Activated naive CD4-positive, alpha-beta T cell treated with Interleukin-2 at 50 U/mL for 16 hours (primary cell): Measurements from ENCODE around the gene LRRC8E.
"Not testable (repeated sequence)": the region's sequence is repeated elsewhere in the genome, so short reads cannot be mapped to it uniquely, and the experiment has no call there.

Experiments
- DNase-seq: peaks from one replicate; pipeline ENCODE4 v3.0.0-alpha.2; 2020

Gene LRRC8E

DNA sequence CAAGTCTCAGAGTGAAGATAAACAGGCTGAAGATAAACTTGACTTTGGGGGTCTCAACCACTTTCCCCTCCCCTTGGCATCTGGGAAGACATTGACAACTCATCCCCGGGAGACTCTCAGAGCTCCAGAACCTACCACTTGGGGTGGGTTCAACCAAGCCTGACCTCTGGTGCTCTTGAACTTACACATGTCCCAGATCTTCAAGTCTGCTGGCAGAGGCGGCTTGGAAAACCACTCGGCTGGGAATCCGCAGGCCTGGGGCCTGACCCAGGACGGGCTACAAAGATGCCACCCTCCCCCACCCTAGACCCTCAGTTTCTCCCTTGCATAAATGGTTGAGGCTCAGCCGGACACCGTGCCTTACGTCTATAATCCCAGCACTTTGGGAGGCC, 512 bp downstream of the LRRC8E start:
- DNase-seq: no peak

DNA sequence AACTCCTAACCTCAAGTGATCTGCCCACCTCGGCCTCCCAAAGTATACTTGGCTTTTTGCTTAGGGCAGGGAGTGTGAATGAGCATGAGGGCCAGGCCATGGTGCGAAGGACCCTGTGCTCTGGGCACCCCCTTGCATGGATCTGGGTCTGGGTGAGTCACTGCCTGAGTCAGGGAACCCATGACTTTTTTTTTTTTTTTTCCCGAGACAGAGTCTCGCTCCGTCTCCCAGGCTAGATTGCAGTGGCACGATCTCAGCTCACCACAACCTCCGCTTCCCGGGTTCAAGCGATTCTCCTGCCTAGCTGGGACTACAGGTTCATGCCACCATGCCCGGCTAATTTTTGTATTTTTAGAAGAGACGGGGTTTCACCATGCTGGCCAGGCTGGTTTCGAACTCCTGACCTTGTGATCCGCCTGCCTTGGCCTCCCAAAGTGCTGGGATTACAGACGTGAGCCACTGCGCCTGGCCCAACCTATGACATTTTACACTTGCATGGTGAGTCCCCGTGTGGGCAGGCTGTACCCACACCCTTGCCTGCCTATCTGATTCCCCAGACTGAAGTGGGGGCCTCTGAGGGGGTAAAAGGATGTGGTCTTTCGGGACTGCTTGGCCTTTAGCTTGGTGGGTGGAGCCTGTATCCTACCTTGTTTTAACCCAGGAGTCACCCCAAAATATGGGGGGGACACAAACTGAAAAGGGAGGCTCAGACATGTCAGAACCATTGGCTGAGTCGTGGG, 5.2 kb downstream of the LRRC8E start:
- not testable (repeated sequence) for DNase-seq

DNA sequence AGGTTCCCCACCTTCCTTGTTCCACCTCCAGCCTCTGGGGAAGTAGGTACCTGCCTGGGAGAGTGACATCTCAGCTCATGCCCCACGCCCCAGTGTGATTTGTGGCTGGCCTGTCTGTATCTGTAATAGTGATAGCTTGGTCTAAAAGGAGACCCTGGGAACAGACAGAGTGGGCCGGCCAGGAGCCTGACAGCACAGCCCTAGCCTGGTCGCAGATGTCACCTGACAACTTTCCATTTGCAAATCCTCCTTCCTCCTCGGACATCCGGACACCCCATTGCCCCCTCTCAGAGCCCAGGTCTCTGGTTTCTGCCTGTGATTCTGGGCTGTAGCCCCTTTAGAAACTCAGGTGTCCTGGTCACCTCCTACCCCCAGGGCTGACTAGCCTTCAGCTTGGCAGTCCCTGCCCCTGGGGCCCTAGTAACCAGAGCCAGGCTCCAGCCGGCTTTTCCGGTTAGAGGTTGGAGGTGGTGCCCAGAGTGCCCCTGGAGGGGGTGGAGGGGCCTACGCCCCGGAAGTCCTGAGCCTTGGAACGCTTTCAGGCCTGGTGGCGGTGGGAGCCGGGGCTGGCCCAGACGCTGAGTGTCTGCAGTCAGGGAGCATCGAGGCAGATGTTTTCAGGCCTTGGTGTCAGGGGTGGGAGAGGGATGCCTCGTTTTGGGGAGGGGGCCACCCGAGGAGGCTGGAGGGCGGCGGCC, 6.5 kb downstream of the LRRC8E start:
- DNase-seq: no peak

DNA sequence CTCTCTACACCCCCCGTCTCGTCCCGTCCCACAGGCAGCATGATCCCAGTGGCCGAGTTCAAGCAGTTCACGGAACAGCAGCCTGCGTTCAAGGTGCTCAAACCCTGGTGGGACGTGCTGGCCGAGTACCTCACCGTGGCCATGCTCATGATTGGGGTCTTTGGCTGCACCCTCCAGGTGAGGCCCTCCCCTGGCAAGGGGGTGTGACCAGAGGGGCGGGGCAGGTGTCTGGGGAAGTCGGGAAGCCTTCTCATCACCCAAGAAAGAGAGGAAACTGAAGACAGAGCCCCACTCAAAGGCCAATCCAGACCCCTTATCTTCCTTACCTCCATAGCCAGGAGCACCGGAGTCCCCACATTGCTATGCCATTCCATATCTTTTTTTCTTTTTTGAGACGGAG, 7.3 kb downstream of the LRRC8E start:
- no peak for DNase-seq

- DNase-seq: no peak
These were observed 9.0 kb downstream of the LRRC8E start for GRCh38 chr19:7897292-7897691.

GRCh38 chr19:7898967-7899366, 10.7 kb downstream of the LRRC8E start:
- DNase-seq: no peak

DNA sequence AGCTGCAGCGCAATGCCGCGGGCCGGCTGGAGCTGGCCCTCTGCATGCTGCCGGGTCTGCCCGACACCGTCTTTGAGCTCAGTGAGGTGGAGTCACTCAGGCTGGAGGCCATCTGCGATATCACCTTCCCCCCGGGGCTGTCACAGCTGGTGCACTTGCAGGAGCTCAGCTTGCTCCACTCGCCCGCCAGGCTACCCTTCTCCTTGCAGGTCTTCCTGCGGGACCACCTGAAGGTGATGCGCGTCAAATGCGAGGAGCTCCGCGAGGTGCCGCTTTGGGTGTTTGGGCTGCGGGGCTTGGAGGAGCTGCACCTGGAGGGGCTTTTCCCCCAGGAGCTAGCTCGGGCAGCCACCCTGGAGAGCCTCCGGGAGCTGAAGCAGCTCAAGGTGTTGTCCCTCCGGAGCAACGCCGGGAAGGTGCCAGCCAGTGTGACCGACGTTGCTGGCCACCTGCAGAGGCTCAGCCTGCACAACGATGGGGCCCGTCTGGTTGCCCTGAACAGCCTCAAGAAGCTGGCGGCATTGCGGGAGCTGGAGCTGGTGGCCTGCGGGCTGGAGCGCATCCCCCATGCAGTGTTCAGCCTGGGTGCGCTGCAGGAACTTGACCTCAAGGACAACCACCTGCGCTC, 11.6 kb downstream of the LRRC8E start:
- DNase-seq: no peak

DNA sequence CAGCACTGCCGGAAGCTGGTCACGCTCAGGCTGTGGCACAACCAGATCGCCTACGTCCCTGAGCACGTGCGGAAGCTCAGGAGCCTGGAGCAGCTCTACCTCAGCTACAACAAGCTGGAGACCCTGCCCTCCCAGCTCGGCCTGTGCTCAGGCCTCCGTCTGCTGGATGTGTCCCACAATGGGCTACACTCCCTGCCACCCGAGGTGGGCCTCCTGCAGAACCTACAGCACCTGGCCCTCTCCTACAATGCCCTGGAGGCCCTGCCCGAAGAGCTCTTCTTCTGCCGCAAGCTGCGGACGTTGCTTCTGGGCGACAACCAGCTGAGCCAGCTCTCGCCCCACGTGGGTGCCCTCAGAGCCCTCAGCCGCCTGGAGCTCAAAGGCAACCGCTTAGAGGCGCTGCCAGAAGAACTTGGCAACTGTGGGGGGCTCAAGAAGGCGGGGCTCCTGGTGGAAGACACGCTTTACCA, 12.1 kb downstream of the LRRC8E start:
- no peak for DNase-seq

DNA sequence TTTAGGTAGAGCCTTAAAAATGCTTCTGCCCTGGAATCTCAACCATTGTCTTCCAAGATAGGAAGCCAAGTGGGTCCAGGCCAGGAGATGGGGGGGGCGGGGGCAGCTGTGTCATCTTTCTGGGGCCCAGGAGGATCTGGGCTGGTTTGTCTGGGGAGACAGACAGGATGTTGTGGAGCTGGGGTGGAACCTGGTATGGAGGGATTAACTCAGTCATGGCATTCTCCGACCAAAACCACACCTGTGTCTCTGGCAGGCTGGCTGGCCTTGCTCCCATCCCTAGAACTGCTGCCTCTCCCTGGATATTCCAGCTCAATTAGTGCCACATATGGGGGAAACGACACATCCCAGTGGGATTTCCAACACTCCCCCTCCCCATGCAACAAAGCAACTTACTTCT, 12.6 kb downstream of the LRRC8E start:
- DNase-seq: no peak

- DNase-seq: no peak
These were observed 13.0 kb downstream of the LRRC8E start for GRCh38 chr19:7901337-7901736.

- no peak for DNase-seq
These were observed 14.5 kb downstream of the LRRC8E start for GRCh38 chr19:7902796-7903243.

GRCh38 chr19:7903244-7904073, 15.1 kb downstream of the LRRC8E start, which contains the start of gene MAP2K7:
Gene MAP2K7 (plus strand): TSS chr19:7903877. CDS start chr19:7903945, 68 bp downstream.
- peak; percentile 100 for DNase-seq

DNA sequence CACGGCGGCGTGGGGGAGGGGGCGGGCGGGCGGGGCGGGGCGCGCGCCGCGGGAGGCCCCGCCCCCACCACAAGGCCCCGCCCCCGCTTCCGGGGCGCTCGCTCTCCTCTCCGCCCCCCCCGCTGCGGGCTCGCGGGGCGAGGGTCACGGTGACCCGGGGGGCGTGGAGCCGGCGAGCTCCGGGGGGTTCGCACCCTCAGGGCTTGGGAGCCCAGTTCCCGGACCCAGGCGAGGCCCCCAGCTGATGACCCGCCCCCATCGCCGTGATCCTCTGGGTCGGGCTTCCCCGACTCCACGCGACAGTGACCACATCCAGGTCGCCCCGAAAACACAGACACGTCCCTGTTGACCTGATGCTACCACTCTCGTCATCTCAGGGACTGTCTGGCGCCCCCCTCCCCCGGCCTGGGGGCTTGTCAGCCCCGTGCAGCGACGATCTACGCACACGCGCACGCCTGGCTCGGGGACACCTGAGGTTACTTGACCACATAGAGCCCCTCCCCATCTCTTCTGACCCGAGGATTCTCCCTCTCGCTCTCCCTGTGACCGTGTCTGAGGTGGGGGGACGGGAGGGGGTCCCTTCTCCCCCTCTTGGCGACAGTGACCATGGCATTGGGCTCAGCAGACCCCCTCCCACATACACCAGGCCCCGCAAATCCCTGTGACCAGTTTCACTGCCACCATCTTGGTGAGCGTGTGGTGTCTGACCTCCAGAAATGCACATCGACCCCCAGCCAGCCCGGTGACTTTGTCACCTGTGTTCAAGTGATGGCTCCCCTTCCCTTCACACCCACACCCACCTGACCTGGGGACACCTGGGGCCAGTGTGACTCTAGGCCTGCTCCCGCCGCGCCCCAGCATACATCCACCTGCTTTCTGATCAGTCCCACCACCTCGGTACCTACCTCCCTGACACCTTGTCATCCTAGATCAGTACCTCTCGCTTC, 16.0 kb downstream of the LRRC8E start:
- DNase-seq: peak; percentile 64

DNA sequence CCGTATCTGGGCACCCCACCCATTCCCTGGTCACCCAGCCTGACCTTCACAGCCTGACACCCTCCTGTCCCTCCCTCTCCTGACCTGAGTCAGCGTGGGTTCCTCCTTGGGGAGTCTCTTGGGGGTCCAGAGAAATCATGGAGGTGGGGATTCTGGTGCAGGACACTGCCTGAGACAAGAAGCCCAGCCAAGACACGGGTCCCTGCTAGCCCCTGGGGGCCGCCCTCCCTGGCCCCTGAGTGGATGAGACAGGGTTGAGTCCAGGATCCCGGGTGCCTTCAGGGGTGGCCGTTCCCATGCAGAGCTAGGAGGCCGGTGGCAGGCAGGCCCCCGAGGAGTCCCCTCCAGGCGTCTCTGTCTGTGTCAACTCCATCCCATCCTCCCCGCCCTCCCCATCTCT, 17.0 kb downstream of the LRRC8E start:
- DNase-seq: no peak

DNA sequence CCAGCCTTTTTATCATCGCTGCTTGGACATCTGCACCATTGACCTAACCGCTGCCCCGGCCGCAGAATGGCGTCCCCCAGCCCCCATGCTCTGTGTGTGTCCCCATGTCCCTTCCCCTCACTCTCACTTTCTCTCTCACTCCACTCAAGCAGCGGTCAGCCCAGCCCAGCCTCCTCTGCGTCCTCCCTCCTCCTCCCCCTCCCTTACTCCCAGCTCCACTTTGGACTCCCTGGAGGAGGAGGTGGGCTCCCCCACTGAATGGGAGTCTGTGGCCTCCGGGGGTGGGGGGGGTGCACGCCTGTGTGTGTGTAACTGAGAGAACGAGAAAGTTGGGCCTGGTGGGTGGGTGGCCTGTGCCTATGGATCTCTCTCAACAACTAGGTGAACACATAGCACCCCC, 17.5 kb downstream of the LRRC8E start:
- DNase-seq: no peak

GRCh38 chr19:7907122-7907521, 18.8 kb downstream of the LRRC8E start:
- no peak for DNase-seq

DNA sequence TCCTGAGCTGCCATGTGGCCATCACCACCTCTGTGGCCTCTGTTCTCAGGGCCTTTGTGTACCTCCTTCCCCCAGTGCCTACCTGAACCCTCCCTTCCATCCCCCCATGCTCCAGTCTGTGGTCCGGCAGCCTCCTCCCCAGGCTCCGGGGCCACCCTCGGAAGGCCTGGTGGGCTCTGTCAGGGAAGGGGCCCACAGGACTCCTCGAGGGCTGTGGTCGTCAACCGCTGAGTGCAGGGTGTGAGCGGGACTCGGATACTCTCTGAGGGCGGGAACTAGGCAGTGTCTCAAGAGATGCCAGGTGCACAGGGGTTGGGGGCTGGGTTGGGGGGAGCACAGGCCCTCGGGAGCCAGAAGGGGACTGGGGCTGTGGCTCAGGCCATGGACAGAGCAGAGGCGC, 19.2 kb downstream of the LRRC8E start:
- DNase-seq: no peak

- no peak for DNase-seq
These were observed 19.9 kb downstream of the LRRC8E start for GRCh38 chr19:7908078-7908699.

- no peak for DNase-seq
These were observed 20.6 kb downstream of the LRRC8E start for GRCh38 chr19:7908742-7909461.

- no peak for DNase-seq
These were observed 21.3 kb downstream of the LRRC8E start for GRCh38 chr19:7909471-7910067.
